Smooth muscle cell of the brain vasculature (primary cell): ENCODE results near the gene SFTPB.
"Not testable (repeated sequence)": the region's sequence is repeated elsewhere in the genome, so short reads cannot be mapped to it uniquely, and the experiment has no call there.

ENCODE experiments used
- DNase-seq: peaks from one replicate; pipeline ENCODE4 v3.0.0-alpha.2; 2012; ENCODE audit warnings: low read depth, low spot score

Gene SFTPB

DNA sequence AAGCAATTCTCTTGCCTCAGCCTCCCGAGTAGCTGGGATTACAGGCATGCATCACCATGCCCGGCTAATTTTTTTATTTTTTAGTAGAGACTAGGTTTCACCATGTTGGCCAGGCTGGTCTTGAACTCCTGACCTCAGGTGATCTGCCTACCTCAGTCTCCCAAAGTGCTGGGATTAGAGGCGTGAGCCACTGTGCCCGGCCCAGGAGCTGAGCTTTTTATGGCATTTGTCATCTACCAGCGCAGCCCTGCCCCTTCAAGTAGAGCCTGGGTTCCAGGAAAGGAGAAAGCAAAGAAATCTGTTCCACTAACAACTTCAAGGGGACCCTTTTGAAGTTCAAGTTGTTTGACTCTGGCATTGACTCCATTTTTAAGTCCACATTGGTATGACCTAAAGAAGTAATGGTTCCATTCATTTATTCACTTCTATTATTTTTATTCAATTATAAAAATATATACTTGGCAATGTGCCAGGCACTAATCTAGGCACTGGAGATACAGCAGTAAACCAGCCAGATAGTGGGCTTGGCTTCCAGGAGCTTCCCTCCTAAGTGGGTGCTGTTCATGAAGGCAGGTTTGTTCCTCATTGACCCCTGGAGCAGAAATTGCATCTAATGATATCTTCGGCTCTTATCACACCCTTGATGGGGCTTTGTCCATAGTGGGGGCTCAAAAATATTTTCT is 8.0 kb upstream of the SFTPB start:
- DNase-seq, result no peak

DNA sequence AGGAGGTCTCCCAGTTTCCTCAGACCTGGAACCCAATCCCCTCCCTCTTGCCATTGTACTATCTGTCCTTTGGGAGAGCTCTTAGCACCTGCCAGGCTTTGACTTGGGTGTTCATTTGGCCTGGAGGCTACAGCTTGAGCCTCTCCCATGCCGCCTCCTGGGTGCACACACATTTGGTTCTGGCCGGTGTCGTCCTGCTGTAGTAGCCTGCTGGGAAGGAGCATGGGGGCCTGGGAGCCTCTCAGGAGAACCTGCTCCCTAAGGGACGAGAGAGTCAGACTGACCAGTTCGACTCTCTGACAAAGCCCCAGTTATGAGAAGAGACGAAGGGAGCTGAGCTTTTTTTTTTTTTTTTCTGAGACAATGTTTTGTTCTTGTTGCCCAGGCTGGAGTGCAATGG is 7.4 kb upstream of the SFTPB start:
- DNase-seq, result no peak

DNA sequence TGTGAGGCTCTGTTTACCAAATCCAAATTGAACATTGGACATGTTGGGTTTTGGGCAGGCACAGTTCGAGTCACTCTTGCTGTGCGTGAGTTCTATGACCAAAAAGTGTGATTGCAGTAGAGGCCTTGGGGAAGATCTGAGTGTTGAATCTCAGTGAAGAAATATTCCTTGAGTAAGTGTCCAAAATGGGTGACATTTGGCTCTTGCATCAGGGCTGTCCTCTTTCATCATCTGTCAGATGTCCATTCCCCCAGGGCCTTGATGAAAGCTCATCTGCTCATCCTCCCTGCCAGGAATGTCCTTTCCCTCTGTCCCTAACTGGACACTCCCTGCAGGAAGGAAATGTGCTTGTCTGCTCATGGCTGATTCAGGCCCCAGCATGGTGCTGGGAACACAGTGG is 6.4 kb upstream of the SFTPB start:
- no peak for DNase-seq

DNA sequence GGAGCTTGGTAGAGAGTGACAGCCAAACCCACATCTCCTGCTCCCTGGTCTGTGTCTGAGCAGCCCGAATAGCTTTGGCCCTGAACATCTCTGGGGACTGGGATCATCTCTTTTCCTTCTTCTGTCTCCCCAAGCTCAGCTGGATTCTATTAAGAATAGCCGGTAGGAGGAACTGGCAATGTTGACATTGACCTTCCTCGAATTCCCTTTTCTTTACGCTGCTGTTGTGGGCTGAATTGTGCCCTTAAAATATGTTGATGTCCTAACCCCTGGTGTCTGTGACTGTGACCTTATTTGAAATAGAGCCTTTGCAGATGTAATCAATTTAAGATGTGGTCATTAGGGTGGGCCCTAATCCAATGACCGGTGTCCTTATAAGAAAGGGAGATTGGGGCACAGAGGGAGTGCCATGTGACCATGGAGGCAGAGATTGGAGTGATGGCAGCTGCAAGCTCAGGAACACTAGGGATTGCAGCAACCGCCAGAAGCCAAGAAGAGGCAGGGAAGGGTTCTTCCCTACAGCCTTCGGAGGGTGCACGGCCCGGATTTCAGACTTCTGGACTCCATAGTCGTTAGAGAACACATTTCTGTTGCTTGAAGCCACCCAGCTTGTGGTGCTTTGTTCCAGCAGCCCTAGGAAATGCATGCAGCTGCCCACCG is 5.8 kb upstream of the SFTPB start:
- no peak for DNase-seq

DNA sequence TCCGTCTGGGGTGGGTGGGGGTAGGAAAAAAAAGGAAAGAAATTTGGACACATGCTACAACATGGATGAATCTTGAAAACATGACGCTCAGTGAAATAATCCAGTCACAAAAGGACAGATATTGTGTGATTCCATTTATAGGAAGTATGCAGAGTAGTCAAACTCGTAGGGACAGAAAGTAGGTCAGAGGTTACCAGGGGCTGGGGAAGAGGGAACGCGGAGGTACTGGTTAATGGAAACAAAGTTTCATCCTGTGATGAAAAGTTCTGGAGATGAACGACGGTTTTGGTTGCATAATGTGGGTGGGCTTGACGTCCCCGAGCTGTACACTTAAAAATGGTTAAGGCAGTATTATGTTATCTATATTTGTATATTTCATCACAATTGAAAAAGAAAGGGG is 4.5 kb upstream of the SFTPB start:
- DNase-seq, result no peak

DNA sequence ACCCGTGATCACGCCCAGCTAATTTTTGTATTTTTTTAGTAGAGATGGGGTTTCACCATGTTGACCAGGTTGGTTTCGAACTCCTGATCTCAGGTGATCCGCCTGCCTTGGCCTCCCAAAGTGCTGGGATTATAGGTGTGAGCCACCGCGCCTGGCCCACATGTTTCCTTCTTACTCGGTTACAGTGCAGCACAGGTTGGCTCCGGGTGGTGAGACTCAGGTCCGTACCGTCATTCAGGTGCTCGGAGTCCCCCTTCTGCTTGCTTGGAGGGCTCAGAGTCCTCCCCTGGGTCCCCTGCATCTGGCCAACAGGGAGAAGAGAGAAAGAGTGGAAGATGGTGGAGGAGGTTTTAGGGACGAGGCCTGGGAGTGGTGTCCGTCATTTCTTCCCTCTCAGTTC is 2.4 kb upstream of the SFTPB start:
- not testable (repeated sequence) for DNase-seq

DNA sequence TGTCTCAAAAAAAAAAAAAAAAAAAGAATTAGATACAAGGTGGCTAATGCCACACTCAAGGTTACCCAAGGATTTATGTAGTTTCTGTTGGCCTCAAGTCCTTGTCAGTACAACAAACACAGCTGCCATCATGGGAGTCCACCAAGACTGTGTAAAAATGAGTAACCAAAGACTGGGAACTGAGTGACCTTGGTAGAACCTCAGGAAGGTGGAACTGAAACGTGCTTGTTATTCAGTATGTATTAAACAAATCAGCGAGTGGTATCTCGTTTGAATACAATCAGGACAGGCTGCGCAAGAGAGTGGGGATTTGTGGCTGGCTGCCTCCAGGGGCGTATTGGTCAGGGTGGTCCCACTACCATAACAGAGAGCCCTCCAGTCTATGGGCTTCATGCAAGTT is 1.6 kb upstream of the SFTPB start:
- no peak for DNase-seq

DNA sequence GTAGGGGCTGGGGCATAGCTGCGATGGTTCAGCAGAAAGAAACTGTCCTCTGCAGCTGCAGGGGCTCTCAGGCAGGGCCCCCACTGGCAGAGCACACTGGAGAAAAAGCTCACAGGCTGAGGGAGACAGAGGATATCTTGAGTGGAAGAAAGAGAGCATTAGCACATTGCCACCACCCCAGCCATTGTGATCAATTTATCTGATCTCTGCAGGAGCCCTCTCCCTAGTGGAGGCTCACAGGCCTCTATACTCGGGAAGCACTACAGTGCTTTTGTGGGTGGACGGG is 801 bp upstream of the SFTPB start:
- no peak for DNase-seq

DNA sequence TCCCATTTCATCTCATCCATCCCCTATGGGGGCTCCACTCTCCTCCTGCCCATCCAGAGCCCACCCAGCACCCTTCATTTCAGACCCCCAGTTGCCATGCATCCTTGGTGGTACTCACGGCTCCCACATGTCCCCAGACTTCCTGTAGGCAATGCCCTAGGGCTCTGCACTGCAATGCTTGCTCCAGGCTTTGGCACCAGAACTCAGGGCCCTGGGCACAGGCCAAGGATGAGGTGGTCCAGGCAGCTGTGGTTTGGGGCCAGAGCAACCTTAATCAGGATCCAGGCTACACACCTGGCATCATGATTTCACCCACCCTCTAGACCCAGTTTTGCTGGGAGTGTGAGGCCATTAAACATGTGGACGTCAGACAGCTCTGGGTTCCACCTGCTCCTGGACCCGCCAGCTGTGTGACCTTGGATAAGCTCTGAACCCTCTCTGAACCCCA is 414 bp downstream of the SFTPB start:
- no peak for DNase-seq

DNA sequence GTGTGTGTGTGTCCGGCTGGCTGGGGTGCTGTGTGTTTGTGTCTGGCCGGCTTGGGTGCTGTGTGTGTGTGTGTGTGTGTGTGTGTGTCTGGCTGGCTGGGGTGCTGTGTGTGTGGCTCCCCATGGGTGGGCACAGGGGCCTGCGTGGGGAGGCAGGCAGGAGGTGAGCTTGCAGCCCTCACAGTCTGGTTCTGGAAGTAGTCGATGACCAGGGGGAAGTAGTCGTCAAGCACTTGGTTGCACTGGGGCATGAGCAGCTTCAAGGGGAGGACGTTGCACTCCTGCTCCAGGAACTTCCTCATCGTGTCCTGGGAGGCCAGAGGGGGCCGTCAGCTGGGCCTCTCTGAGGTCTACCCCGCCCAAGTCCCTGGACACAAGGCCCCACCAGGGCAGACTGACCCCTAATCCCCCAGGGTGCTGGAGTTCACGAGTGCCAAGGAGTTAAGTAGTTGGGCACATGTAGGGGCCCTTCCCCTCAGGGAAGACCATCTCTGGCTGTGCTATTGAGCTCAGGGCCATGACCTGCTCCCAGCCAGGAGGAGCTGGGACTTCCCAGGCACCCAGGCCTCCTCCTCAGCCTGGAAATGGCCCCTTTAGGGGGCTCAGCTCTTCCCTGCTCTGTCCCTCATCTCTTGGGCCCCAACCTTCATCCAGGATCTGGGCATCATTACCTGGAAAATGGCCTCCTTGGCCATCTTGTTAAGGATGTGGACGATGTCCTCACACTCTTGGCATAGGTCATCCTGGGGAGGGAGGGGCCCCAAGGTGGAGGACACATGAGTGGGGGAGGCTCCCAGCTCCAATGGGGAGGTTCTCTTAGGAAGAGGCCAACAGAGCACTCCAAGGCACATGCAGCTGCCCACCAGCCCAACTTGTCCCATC is 1.3 kb downstream of the SFTPB start:
- DNase-seq, result no peak

DNA sequence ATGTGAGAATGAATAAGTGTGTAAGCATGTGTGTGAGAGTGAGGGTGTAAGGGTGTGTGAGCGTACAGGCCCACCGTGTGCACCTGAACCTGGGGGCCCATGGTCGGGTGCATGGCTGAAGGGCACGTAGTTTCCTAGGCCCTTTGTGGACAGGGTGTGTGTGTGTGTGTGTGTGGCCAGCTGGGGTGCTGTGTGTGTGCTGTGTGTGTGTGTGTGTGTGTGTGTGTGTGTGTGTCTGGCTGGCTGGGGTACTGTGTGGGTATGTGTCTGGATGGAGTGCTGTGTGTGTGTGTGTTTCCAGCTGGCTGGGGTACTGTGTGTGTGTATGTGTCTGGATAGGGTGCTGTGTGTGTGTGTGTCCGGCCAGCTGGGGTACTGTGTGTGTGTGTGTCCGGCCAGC is 2.0 kb downstream of the SFTPB start:
- no peak for DNase-seq

DNA sequence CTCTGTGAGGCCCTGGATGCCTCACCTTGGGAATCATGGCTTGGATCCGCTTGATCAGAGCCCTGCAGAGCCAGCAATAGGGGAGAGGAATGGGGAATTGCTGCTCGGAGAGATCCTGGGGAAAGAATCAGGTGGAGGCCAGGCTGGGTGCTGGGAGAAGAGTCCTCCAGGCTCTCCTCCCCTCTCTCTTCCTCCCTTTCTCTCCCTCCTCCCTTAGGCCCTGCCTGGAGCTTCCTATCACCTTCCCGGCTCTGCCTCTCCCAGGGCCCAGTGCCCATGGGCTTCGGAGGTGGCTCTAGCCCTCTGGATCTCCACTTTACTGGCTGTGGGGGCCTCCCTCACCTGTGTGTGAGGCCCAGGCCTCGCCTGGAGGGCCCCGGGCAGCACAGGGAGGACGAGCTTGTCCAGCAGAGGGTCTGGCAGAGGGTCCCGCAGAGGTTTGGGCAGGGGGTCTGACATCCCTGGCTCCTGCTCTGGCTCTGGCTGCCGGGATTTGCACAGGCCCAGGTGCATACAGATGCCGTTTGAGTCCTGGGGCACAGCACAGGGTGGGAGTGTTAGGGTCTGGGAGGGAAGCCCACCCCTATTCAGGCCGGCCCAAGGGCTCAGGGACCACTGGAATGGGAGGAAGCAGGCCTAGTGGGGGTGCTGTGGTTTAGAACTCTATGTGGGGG is 2.6 kb downstream of the SFTPB start:
- DNase-seq, result no peak

DNA sequence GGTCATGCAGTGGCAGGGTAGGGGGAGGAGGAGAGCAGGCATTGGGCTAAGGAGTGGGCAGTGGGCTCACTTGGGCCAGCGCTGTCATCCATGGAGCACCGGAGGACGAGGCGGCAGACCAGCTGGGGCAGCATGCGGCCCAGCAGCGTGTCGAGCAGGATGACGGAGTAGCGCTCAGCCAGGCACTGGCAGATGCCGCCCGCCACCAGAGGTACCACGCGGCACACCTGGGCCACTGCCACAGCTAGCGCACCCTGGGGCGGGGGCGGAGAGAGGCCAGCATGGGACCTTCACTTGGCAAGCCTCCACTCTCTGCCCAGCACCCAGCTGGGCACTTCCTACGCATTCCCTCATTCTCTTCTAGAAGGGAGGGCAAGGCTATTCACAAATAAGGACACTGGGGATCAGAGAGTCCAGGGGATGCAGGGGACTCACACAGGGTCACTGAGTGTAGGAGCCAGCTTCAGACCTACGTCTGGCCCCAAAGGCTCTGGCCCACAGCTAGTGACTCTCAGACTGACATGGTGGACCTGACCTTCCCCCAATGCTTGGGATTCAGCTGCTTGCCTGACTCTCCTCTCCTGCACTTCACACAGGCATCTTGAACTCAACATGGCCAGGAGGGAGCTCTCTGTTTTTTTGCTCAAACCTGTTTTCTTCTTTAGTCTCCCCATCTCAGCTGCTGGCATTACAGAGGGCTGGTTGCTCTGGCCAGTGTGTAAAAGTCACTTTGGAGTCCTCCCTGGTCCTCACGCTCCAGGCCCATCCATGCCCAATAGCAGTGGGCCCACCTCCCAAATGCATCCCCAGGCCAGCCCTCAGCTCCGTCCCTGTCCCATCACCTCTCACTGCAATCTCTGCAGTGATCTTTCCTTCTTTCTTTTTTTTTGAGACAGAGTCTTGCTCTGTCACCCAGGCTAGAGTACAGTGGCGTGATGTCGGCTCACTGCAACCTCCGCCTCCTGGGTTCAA is 4.1 kb downstream of the SFTPB start:
- no peak for DNase-seq

DNA sequence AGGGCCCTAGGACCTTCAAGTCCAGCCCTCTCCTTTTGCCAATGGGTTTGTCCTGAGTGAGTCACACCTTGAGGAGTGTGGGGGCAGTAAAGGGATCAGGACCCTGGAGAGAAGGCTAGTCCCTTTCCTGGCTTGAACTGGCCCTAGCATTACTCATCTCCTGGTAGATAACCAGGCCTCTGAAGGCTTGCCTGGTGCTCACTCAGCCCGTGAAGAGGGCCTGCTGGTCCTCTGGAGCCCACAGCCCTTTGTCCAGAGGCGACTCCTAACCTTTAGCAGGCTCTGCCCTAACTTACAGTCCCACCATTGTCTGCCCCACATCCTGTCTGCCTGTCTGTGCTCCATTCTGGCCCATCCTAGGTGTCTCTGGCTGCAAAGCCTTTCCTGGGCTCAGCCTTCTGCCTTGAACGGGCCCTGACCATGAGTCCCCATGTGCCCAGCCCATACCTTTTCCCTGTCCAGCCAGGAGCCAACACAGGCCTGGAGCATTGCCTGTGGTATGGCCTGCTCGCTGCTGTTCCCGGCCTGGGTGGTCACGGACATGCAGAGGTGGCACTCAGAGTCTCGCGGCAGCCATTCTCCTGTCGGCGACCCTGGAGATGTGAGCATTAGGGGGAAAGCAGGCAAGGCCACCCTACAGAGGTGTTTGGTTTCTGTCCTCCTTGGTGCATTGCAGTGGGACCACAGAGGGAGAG is 5.0 kb downstream of the SFTPB start:
- DNase-seq, result no peak

DNA sequence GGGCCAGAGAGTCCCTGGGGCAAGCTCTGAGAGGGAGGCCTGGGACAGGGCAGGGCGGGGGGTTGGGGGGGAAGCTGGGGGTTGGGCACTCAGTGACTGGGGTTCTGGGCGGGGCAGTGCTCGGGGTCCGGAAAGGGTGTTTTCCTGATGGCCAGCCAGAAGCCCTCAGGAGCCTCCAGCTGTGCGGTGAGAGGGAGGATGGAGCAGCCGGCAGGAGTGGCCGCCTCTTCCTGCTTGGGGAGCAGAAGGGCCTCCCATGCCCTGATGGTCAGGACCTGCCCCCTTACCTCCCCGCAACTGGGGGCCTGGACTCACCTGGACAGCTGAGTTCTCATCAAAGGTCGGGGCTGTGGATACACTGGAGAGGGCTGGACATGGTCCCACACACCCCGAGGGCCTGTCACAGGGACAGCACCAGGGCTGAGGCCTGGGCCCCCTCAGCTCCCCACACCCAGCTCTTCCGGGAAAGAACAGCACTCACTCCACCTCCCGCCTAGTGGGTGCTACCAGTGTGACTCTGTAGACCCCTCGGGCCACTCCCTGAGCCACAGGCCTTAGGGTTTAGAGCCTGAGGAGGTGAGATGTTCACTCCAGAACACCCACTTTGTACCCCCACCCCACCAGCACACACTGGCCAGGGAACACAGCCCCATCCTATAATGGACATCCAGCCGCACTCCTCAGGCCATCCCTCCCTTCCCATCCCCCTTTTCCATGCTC is 6.7 kb downstream of the SFTPB start:
- DNase-seq, result no peak

DNA sequence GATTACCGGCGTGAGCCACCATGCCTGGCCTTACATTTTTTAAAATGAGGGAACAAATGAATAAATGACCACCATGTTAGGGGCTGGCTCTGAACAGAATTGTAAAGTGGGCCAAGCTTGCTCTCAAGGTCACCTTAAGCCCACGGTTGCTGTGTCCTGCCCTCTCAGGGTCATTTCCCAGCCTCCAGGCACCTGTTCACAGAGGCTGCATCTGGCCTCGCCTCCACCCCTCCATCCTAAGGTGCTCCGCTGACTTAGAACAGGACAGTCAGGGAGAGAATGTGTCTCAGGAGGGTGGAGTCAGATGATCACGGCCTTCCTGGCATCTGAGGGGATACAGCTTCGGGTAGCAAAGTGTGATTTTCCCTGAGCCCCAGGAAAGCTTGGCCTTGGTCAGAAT is 7.3 kb downstream of the SFTPB start:
- no peak for DNase-seq

DNA sequence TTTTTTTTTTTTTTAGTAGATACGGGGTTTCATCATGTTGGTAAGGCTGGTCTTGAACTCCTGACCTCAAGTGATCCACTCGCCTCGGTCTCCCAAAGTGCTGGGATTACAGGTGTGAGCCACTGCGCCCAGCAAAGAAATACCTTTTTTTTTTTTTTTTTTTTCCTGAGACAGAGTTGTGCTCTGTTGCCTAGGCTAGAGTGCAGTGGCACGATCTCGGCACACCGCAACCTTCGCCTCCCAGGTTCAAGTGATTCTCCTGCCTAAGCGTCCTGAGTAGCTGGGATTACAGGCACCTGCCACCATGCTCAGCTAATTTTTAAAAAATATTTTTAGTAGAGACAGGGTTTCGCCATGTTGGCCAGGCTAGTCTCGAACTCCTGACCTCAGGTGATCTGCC is 7.7 kb downstream of the SFTPB start:
- DNase-seq, result not testable (repeated sequence)

DNA sequence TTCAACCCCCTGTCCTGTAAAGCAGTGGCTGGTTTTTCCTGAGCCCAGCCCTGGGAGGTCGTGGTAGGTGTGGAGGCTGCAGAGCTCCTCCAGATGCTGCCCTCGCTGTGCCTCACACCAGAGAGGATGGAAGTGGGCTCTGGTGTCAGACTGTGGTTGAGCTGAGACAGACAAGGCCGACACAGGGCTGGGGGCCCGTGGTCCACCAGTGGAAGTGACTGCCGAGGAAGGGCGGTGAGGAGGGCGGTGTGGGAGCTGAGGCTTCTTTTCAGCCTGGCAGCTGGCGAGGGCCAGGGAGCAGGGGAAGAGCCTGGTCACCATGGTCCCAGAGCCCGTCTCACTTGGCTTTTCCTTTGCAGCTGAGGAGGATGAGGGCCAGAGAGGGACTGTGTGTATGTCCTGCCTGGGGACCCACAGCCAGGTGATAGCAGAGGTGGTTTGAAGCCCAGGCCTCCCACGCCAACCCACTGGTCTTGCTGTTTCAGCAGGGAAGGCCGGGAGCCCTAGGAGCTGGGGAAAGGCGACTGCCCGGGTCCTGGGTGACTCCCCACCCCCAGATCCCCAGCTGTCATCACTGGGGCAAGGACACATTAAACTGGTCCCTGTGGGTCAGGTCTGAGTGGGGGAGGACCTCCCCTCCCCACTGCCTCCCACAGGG is 8.5 kb downstream of the SFTPB start:
- no peak for DNase-seq

DNA sequence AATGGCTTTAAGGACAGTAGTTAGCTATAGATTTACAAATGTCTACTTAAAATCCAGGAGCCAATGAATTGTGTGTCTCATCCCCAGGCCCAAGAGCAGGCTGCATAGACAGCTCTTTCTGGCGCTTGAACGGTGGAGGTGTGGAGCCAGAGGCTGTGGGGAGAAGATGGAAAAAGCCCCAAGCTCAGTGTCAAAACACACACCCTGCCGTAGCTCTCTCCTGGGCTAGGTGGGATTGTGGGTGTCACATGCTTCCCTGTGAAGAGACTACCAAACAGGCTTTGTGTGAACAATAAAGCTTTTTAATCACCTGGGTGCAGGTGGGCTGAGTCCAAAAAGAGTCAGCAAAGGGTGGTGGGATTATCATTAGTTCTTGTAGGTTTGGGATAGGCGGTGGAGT is 10.6 kb downstream of the SFTPB start:
- not testable (repeated sequence) for DNase-seq
